Measurements from ENCODE around the gene ZNF497.
"Not testable (repeated sequence)": the region's sequence is repeated elsewhere in the genome, so short reads cannot be mapped to it uniquely, and the experiment has no call there.

The ZNF497 gene

GRCh38 chr19:58348080-58348479, 14.5 kb downstream of the ZNF497 start:
- DNase-seq (ENCODE audit: low read depth): not testable (repeated sequence)

DNA sequence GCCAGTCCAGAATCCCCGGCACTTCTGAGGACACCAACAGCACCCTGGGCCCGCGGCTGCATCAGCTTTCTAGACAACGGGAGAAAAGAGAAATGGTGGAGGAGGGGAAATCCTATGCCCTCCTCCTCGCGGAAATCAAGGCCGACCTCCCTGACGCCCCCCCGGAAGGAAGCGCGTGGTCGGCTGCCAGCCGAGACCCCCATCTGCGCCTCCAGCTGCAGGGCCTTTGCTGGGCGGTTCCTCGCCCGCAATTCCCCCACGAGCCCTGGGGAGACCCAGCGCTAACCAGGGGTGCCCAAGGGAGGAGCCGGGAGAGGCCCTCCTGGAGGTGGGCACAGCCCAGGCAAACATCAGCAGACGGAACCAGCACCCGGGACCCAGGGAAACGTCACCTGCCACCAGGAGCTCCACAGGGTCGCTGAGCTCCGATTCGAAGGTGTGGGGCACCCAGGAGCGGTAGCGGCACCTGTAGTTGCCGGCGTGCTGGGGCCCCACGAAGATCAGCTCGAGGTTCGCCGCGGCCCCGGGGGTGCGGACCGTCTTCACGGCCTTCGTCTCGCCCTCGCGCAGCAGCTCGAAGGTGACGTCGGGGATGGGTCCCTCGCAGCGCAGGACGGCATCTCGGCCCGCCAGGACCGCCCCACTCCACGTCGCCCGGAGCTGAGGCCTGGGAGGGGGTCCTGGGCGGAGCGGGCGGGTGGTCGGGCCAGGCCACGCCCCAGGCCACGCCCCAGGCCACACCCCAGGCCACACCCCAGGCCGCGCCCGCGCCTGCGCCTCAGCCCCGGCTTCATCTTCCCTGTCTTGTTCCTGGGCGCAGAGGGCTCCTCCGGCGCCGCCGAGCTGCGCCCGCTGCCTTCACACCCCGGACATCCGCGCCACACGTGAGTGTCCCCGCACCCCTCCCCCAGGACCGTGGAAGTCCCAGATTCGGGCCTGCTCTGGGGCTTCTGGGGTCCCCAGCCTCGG, 15.3 kb downstream of the ZNF497 start:
- peak; percentile 59 for DNase-seq (ENCODE audit: low read depth)

DNA sequence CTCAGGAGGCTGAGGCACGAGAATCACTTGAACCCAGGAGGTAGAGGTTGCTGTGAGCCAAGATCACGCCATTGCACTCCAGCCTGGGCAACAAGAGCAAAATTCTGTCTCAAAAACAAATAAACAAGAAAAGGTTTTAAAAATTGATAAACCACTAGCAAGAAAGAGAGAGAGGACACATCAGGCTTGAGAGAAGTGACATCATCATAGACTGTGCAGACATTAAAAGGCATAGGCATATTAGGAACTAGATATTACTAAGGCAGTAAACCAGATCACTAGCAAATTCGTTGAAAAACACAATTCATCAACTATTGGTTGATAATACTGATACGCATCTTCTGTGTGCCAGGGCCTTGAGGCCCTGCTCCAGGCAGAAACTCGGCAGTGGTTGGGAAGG, 17.0 kb downstream of the ZNF497 start:
- DNase-seq (ENCODE audit: low read depth): no peak

DNA sequence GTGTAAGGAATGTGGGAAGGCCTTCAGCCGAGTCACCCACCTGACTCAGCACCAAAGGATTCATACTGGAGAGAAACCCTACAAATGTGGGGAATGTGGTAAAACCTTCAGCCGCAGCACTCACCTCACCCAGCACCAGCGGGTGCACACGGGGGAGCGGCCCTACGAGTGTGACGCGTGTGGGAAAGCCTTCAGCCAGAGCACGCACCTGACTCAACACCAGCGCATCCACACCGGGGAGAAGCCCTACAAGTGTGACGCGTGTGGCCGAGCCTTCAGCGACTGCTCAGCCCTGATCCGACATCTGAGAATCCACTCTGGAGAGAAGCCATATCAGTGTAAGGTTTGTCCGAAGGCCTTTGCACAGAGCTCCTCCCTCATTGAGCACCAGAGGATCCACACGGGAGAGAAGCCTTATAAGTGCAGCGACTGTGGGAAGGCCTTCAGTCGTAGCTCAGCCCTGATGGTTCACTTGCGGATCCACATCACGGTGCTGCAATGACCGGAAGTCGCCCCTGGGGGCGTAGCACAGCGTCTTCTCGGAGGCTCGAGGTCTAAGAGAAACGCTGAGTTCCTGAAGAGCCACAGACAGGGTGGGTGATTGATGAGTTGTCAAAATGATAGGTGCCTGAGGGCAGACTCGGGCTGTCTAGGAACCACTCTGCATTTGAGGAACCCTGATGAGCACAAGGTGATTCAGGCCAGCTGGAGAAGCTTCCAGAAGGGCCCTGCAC, 23.6 kb downstream of the ZNF497 start:
- no peak for DNase-seq (ENCODE audit: low read depth)

GRCh38 chr19:58338336-58338735, 24.2 kb downstream of the ZNF497 start:
- no peak for DNase-seq (ENCODE audit: low read depth)

- no peak for DNase-seq (ENCODE audit: low read depth)
Measured at GRCh38 chr19:58336820-58337219, 25.7 kb downstream of the ZNF497 start.

DNA sequence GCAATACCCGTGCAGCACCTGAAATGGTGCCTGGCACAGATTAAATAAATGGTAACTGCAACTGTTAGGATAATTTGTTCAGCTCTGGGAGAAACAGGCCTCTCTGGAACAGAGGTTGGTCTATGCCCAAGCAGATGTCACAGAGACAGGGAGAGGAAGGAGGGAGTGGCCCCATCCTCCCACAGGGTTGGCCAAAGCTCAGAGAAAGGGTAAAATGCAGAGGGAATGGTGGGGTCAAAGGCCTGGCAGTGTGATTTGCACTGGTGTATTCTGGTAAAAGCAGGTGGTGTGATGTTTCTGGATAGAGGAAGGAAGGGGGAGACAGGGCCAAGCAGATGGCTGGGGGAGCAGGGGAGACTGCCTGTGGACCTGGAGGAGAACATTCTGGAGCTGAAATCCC, 26.3 kb downstream of the ZNF497 start:
- no peak for DNase-seq (ENCODE audit: low read depth)

- no peak for DNase-seq (ENCODE audit: low read depth)
Measured at GRCh38 chr19:58335630-58336029, 26.9 kb downstream of the ZNF497 start.

DNA sequence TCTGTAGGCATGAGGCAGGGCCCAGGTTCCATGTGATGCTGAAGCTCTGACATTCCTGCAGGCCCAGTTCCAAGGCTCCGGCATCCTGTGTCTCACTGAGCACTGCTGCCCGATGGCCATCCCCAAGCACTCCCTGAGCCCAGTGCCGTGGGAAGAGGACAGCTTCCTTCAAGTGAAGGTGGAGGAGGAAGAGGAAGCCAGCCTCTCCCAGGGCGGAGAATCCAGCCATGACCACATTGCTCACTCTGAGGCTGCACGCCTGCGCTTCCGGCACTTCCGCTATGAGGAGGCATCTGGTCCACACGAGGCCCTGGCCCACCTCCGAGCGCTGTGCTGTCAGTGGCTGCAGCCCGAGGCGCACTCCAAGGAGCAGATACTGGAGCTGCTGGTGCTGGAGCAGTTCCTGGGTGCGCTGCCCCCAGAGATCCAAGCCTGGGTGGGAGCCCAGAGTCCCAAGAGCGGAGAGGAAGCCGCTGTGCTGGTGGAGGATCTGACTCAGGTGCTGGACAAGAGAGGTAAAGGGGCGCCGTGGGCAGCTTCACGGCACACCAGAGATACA, 27.8 kb downstream of the ZNF497 start:
- no peak for DNase-seq (ENCODE audit: low read depth)

- DNase-seq (ENCODE audit: low read depth): no peak
Measured at GRCh38 chr19:58332697-58333096, 29.9 kb downstream of the ZNF497 start.

- no peak for DNase-seq (ENCODE audit: low read depth)
Measured at GRCh38 chr19:58330458-58330857, 32.1 kb downstream of the ZNF497 start.

GRCh38 chr19:58328999-58329398, 33.6 kb downstream of the ZNF497 start:
- DNase-seq (ENCODE audit: low read depth): no peak

- peak; percentile 81 for DNase-seq (ENCODE audit: low read depth)
Measured at GRCh38 chr19:58326914-58327726, 35.4 kb downstream of the ZNF497 start, which contains the start of gene ZSCAN22. TSS of gene ZSCAN22 (plus strand) at chr19:58326994. CDS start at chr19:58334803, 7,809 bp downstream.

GRCh38 chr19:58326501-58326913, 36.0 kb downstream of the ZNF497 start:
- no peak for DNase-seq (ENCODE audit: low read depth)

DNA sequence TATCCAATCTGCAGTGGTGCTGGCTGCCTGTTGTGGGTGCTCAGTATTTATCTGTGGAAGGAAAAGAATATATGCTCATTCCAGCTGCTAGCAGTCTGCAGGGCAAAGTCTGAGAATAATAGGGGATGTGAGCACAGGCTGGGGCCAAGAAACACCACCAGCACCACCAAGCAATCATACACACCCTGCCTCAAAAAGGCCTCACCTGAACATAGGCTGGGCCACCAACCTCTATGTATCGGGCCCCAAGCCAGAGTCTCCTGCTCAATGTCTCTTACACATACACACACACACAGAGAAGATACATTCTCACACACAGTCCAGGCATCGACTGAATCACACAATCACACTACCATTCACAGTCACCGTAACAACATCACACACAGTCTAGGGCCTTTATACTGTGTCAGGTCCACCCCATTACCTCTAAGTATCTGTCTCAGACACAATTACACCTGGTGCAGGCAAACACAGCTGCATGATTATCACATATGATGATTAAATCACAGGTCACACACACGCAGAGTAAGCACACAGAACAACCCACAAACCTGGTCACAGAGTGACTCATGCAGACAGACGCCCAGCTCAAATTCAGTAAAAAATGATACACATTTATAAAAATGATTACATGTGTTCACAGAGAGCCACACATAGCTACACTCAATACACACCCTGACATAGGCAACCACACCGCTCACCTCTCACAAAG, 37.1 kb downstream of the ZNF497 start:
- DNase-seq (ENCODE audit: low read depth): no peak

- DNase-seq (ENCODE audit: low read depth): no peak
Measured at GRCh38 chr19:58319241-58319640, 43.3 kb downstream of the ZNF497 start.

DNA sequence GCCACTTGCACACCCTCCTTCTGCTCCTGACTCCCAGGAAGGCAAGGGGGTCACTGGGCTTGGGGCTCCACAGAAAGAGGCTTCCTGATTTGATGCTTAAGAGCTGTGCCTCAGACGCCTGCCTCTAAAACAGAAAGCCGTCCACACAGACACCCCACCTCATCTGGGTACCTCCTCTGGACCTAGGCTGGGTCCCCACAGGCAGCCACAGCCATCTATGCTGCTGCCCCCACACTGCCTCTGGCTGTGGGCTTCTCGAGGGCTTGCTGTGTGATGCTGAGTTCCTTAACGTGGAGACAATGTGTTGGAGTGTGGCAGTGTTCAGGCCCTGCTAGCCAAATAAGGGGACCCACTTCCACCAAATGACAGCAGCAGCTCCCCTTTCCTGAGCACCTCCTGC, 44.3 kb downstream of the ZNF497 start:
- no peak for DNase-seq (ENCODE audit: low read depth)

DNA sequence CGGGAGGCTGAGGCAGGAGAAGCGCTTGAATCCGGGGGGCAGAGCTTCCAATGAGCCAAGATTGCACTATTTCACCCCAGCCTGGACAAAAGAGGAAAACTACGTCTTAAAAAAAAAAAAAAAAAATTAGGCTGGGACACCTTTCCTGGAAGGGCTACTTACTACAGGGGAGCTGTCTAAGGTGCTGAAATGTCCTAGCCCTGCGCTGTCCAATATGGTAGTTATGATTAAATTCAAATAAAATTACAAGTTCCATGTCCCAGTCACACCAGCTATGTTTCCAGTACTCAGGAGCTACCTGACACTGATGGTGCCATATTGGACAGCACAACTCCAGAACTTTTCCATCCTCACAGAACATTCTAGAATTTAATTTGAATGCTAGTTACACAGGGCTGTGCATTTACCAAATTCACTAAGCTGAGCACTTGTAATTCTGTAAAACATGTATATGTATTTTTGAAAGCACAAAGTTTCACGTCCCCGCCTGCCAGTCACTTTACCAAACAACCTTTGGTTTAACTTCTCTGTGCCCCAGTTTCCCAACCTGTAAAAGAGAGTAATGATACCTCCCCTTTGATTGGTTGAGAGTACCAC, 45.0 kb downstream of the ZNF497 start:
- DNase-seq (ENCODE audit: low read depth): no peak

GRCh38 chr19:58315580-58315979, 47.0 kb downstream of the ZNF497 start:
- no peak for DNase-seq (ENCODE audit: low read depth)

DNA sequence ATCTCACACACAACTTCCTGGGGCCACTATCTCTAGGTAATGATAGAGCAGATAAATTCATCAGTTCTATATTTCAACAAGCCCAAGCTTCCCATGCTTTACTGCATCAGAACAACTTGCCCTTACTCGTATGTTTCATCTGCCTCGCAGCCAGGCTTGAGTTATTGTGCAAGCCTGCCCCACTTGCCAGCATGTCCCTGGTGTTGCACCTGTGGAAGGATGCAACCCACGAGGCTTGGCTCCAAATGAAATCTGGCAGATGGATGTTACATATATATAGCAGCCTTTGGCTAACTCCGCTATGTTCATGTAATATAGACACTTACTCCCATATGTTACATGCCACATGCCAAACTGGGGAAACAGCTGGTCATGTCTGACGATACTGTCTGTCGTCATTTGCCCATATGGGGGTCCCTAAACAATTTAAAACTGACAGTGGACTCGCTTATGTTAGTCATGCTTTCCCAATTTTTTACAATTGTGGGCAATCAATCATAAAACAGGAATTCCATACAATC, 51.1 kb downstream of the ZNF497 start:
- no peak for DNase-seq (ENCODE audit: low read depth)

Data from activated T-helper 9 cell treated with anti-CD3 and anti-CD28 coated beads, Interleukin-2, amount 50 U/mL, for 16 hours (primary cell).